H1 (cell line): ENCODE data around the gene GID8. TPM values are rescaled to one million over a fixed set of nuclear protein-coding genes. Genes with fewer than 3 reads are reported as not detected.
A peak's percentile ranks its signal among the peaks of the same experiment; 100 is the strongest.

Experiments used
- ASH2L ChIP-seq: fragments of 200-600, 300-600 bp; sonication (generic); IDR thresholded peaks from one replicate; pipeline ENCODE4 v1.7.1; 2017; ENCODE audit warnings: low read length
- ATF2 ChIP-seq: IDR thresholded peaks from 2 replicates; pipeline ENCODE4 v1.6.1; 2012; ENCODE audit warnings: low read length, inconsistent platforms
- BACH1 ChIP-seq: IDR thresholded peaks from 2 replicates; pipeline ENCODE4 v1.6.1; 2012; ENCODE audit warnings: low read length, improper control_type of control experiment
- CBX8 ChIP-seq: fragments of 300-800, 300-1000 bp; sonication (generic); IDR thresholded peaks from 2 replicates; pipeline ENCODE4 v1.7.1; 2016; ENCODE audit warnings: low read depth, low read length, borderline replicate concordance
- CHD1 ChIP-seq: IDR thresholded peaks from 2 replicates; pipeline ENCODE4 v1.6.1; 2012; ENCODE audit warnings: low read depth, low read length, improper control_type of control experiment
- CTBP2 ChIP-seq: IDR thresholded peaks from 2 replicates; pipeline ENCODE4 v1.7.0; 2011; ENCODE audit warnings: borderline replicate concordance, mild to moderate bottlenecking, moderate library complexity, mixed read lengths, low read length; ENCODE audit not compliant: insufficient read depth, insufficient read length
- EP300 ChIP-seq, 2 experiments: IDR thresholded peaks; 1 replicate in 1 of 2; 2 replicates in 1 of 2; pipeline ENCODE4 v1.6.1; 2011 to 2012; ENCODE audit warnings: low read depth in 2 of 2, low read length in 2 of 2, mild to moderate bottlenecking in 2 of 2, borderline replicate concordance in 1 of 2, inconsistent platforms in 1 of 2, moderate library complexity in 1 of 2
- GTF2F1 ChIP-seq: IDR thresholded peaks from 2 replicates; pipeline ENCODE4 v1.6.1; 2012; ENCODE audit warnings: low read depth, low read length, improper control_type of control experiment, borderline replicate concordance
- HDAC6 ChIP-seq: IDR thresholded peaks from one replicate; pipeline ENCODE4 v1.7.1; 2012; ENCODE audit warnings: low read depth, mild to moderate bottlenecking, inconsistent platforms, low read length, moderate library complexity
- JUN ChIP-seq: IDR thresholded peaks from 2 replicates; pipeline ENCODE4 v1.6.1; 2011; ENCODE audit warnings: low read depth, mild to moderate bottlenecking, improper control_type of control experiment, low read length
- KDM4A ChIP-seq: IDR thresholded peaks from one replicate; pipeline ENCODE4 v1.7.1; 2012; ENCODE audit warnings: low read depth, mild to moderate bottlenecking, moderate library complexity, low read length, inconsistent platforms; ENCODE audit not compliant: severe bottlenecking
- MAFK ChIP-seq: IDR thresholded peaks from 2 replicates; pipeline ENCODE4 v1.6.1; 2012; ENCODE audit warnings: low read depth, mild to moderate bottlenecking, improper control_type of control experiment, low read length
- PHF8 ChIP-seq: fragments of 200-600 bp; sonication (generic); conservative IDR thresholded peaks from 2 replicates; pipeline ENCODE4 v1.7.1; 2012; ENCODE audit warnings: low read depth, mild to moderate bottlenecking, inconsistent platforms, low read length, moderate library complexity
- POU5F1 ChIP-seq: IDR thresholded peaks from 2 replicates; pipeline ENCODE4 v1.6.1; 2011; ENCODE audit warnings: low read depth, mild to moderate bottlenecking, low read length, moderate library complexity
- RBBP5 ChIP-seq: IDR thresholded peaks from 2 replicates; pipeline ENCODE4 v1.7.1; 2012; ENCODE audit warnings: low read depth, mild to moderate bottlenecking, inconsistent platforms, low read length, moderate library complexity, borderline replicate concordance
- RNF2 ChIP-seq: fragments of 200-900, 300-1000 bp; sonication (generic); IDR thresholded peaks from 2 replicates; pipeline ENCODE4 v1.7.1; 2016; ENCODE audit warnings: borderline replicate concordance, low read depth, mild to moderate bottlenecking, antibody characterized with exemption, low read length; ENCODE audit not compliant: poor library complexity, severe bottlenecking; ENCODE audit errors: missing control alignments
- RXRA ChIP-seq: IDR thresholded peaks from 2 replicates; pipeline ENCODE4 v1.6.1; 2011; ENCODE audit warnings: low read depth, mild to moderate bottlenecking, low read length, moderate library complexity; ENCODE audit not compliant: insufficient read depth
- SIRT6 ChIP-seq: IDR thresholded peaks from one replicate; pipeline ENCODE4 v1.7.1; 2012; ENCODE audit warnings: low read length, inconsistent platforms
- SIX5 ChIP-seq: IDR thresholded peaks from 2 replicates; pipeline ENCODE4 v1.6.1; 2011; ENCODE audit warnings: mild to moderate bottlenecking, low read depth, low read length
- SP2 ChIP-seq: IDR thresholded peaks from 2 replicates; pipeline ENCODE4 v1.6.1; 2012; ENCODE audit warnings: mild to moderate bottlenecking, low read length, inconsistent platforms
- SP4 ChIP-seq: IDR thresholded peaks from 2 replicates; pipeline ENCODE4 v1.6.1; 2012; ENCODE audit warnings: low read length, inconsistent platforms
- SUZ12 ChIP-seq: fragments of 200-600 bp; sonication (generic); IDR thresholded peaks from 2 replicates; pipeline ENCODE4 v1.6.1; 2012; ENCODE audit warnings: mild to moderate bottlenecking, inconsistent platforms, low read length, moderate library complexity, mixed read lengths
- TCF12 ChIP-seq: IDR thresholded peaks from 2 replicates; pipeline ENCODE4 v1.6.1; 2011; ENCODE audit warnings: low read depth, mild to moderate bottlenecking, low read length
- YY1 ChIP-seq: IDR thresholded peaks from 2 replicates; pipeline ENCODE4 v1.6.1; 2011; ENCODE audit warnings: low read depth, mild to moderate bottlenecking, low read length
- polyA plus RNA-seq, 7 experiments: library from polyadenylated mRNA; depleted of rRNA in 3 of 7; stranded (reverse) in 5 of 7; unstranded in 2 of 7; fragments of >200 nt in 5 of 7; fragments of 200-250 nt in 2 of 7; gene quantifications; 1 replicate in 5 of 7; 2 replicates in 1 of 7; 4 replicates in 1 of 7; pipeline versions ENCODE4 v1.2.1 to v1.2.3, GENCODE V29; 2011 to 2013; ENCODE audit warnings: missing spikeins in 2 of 7, mixed read lengths in 2 of 7
- total RNA-seq: library from RNA; stranded (reverse); fragmentation: NEBNext Ultra II Directional; extraction: Animal tissue kit (Norgen Biotek cat#: 25700); gene quantifications from 2 replicates; pipeline ENCODE4 v1.2.1, GENCODE V29; 2021

GID8 gene
- total and polyA plus RNA-seq, 2 of the 8 experiments (the other 6 are each of a cell fraction or from before 2014, with no cell fraction given) = 39.7 to 72.9 TPM

GRCh38 chr20:62928246-62928939 is 9.6 kb upstream of the GID8 start (continued):
- TF ChIP-seq TCF12 (no peak), SIRT6 (no peak), JUN (no peak), ATF2 (no peak), SP2 (no peak), RNF2 (no peak), BACH1 (no peak), GTF2F1 (no peak), MAFK (no peak), CHD1 (no peak), SP4 (no peak), PHF8 (no peak), CBX8 (no peak), EP300 (IDR thresholded peaks at IDR 0.05; ENCODE audit: borderline replicate concordance in 1 of 2, low read depth in 2 of 2, low read length in 2 of 2) (0 out of 3 replicates have a peak, but pooled peaks of 1 of the 2 experiments have one; percentile 23), SIX5 (no peak), YY1 (no peak), HDAC6 (no peak), CTBP2 (no peak), ASH2L (peak; percentile 7), RBBP5 (no peak; the same call in 1 of the 2 replicates), KDM4A (no peak), SUZ12 (no peak), RXRA (no peak), POU5F1 (no peak)
